IPS-18c (cell line): ENCODE data around the gene UBE2L3.
"Not testable (repeated sequence)": the region's sequence is repeated elsewhere in the genome, so short reads cannot be mapped to it uniquely, and the experiment has no call there.

ENCODE experiments used
- H3K4me3 ChIP-seq: 2 replicates; pipeline ENCODE4 v1.7.0; 2013; ENCODE audit warnings: low read depth, mild to moderate bottlenecking, low read length, moderate library complexity; ENCODE audit not compliant: insufficient read depth
- H3K9me3 ChIP-seq: one replicate; pipeline ENCODE4 v1.6.1; 2013; ENCODE audit warnings: mild to moderate bottlenecking, low read length, moderate library complexity; ENCODE audit not compliant: control insufficient read depth, insufficient read depth

Gene UBE2L3

GRCh38 chr22:21617337-21617736 lies 49.8 kb downstream of the UBE2L3 start:
- not testable (repeated sequence) for H3K9me3 ChIP-seq, H3K4me3 ChIP-seq

GRCh38 chr22:21621025-21621424 lies 53.5 kb downstream of the UBE2L3 start:
- H3K4me3 ChIP-seq, result no peak overlapping the region
- H3K9me3 ChIP-seq, result no peaks in the 10 kb centered on the region

- peaks cover 2% of the 10 kb centered on the region for H3K9me3 ChIP-seq
- H3K4me3 ChIP-seq, result no peak overlapping the region
Observed at GRCh38 chr22:21622011-21622918, 54.8 kb downstream of the UBE2L3 start.

- Histone ChIP-seq H3K4me3 (no peak overlapping the region), H3K9me3 (peaks cover 2% of the 10 kb centered on the region)
Observed at GRCh38 chr22:21622919-21623647, 55.6 kb downstream of the UBE2L3 start.

GRCh38 chr22:21623648-21623970 lies 56.1 kb downstream of the UBE2L3 start:
- H3K9me3 ChIP-seq, result peaks cover 2% of the 10 kb centered on the region

GRCh38 chr22:21624120-21624879 lies 56.8 kb downstream of the UBE2L3 start:
- H3K9me3 ChIP-seq, result peaks cover 2% of the 10 kb centered on the region

More at GRCh38 chr22:21623648-21623970, 56.1 kb downstream of the UBE2L3 start:
- no peak overlapping the region for H3K4me3 ChIP-seq

GRCh38 chr22:21624880-21625791 lies 57.6 kb downstream of the UBE2L3 start:
- Histone ChIP-seq H3K4me3 (no peak overlapping the region), H3K9me3 (peaks cover 4% of the 10 kb centered on the region)

More at GRCh38 chr22:21624120-21624879, 56.8 kb downstream of the UBE2L3 start:
- H3K4me3 ChIP-seq, result no peak overlapping the region

- H3K4me3 ChIP-seq, result no peak overlapping the region
- H3K9me3 ChIP-seq, result peaks cover 4% of the 10 kb centered on the region
Observed at GRCh38 chr22:21626073-21626734, 58.7 kb downstream of the UBE2L3 start.

- Histone ChIP-seq H3K9me3 (peaks cover 6% of the 10 kb centered on the region), H3K4me3 (no peak overlapping the region)
Observed at GRCh38 chr22:21626735-21627469, 59.4 kb downstream of the UBE2L3 start.

- peak overlapping the region; percentile 99 for H3K4me3 ChIP-seq
- H3K9me3 ChIP-seq, result peaks cover 6% of the 10 kb centered on the region
Observed at GRCh38 chr22:21628386-21629254, 61.1 kb downstream of the UBE2L3 start.

GRCh38 chr22:21629255-21630149 lies 62.0 kb downstream of the UBE2L3 start, which contains the start of gene YDJC:
Gene YDJC (minus strand): TSS chr22:21630022. CDS start chr22:21630014, 8 bp downstream.
- Histone ChIP-seq H3K9me3 (peaks cover 6% of the 10 kb centered on the region), H3K4me3 (peak within 1 kb of the TSS; percentile 99)

- peaks cover 6% of the 10 kb centered on the region for H3K9me3 ChIP-seq
Observed at GRCh38 chr22:21631025-21631424, 63.5 kb downstream of the UBE2L3 start.

GRCh38 chr22:21632237-21632895 lies 64.9 kb downstream of the UBE2L3 start, which contains the start of gene CCDC116:
Gene CCDC116 (plus strand): TSS chr22:21632760. CDS start chr22:21633182, 422 bp downstream.
- Histone ChIP-seq H3K9me3 (peaks cover 6% of the 10 kb centered on the region), H3K4me3 (no peak within 1 kb of the TSS)

More at GRCh38 chr22:21631025-21631424, 63.5 kb downstream of the UBE2L3 start:
- no peak overlapping the region for H3K4me3 ChIP-seq
